ENCODE measurements around the gene HLA-DOB. TPM values are rescaled to one million over a fixed set of nuclear protein-coding genes. Genes with fewer than 3 reads are reported as not detected.
A peak's percentile ranks its signal among the peaks of the same experiment; 100 is the strongest.

Gene HLA-DOB
- total and polyA plus RNA-seq, 10 of the 15 experiments (the other 5 are each of a cell fraction or from before 2014, with no cell fraction given), result 27.4 to 79.1 (median 37.0) TPM

DNA sequence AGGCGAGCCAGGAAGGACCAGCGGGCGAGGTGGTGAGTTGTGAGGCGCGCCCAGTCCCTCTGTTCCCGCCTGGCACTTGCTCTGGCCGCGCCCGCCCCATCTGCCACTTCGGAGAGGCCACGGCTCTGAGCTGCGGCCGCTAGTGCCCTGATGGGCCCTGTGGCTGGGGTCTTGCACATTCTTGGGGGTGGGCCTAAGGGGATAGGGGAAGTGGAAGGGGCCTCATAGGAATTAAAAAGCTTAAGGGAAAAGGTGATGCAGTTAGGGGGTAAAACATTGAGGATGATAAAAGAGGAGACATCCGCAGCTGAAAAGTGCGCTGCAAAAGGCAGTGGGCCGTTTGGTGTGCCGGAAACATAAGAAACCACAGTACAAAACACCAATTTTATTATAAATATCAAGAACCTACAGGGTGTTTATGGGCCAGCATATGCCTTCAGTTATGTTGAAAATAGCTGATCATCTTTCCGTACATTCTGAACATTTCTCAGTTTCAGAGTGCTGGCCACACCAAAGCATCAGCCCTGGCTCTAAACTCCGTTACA lies 28.1 kb upstream of the HLA-DOB start (continued):
- peak; percentile 2 for TF ChIP-seq PBX3 (IDR thresholded peaks at IDR 0.05; ENCODE audit: insufficient replicate concordance, low read depth, low read length)
- TF ChIP-seq NR2C1 (IDR thresholded peaks at IDR 0.05), result no peak
- TF ChIP-seq SMAD5 (IDR thresholded peaks at IDR 0.05; ENCODE audit: low read depth), result peak; percentile 86; the same call in 1 of the 2 replicates
- TF ChIP-seq POLR2AphosphoS5 (IDR thresholded peaks at IDR 0.05; ENCODE audit: low read length), result peak; percentile 64; the same call in 1 of the 2 replicates
- TF ChIP-seq ATF7 (IDR thresholded peaks at IDR 0.05; ENCODE audit: low read depth), result no peak
- peak; percentile 86 for TF ChIP-seq TCF12 (IDR thresholded peaks at IDR 0.05; ENCODE audit: low read depth, low read length)
- no peak for TF ChIP-seq GABPA (IDR thresholded peaks at IDR 0.05; ENCODE audit: low read depth)
- TF ChIP-seq HSF1 (IDR thresholded peaks at IDR 0.05; ENCODE audit: low read depth, low read length), result 0 out of 2 replicates have a peak, but pooled peaks have one; percentile 22
- no peak; the same call in 1 of the 2 replicates for TF ChIP-seq SPI1 (IDR thresholded peaks at IDR 0.05; ENCODE audit: borderline replicate concordance, insufficient read depth, low read depth, low read length)
- TF ChIP-seq TARDBP (IDR thresholded peaks at IDR 0.05; ENCODE audit: borderline replicate concordance), result no peak
- peak; percentile 81 for TF ChIP-seq POLR2A (IDR thresholded peaks at IDR 0.05; ENCODE audit: low read depth, low read length)
- TF ChIP-seq SIX5 (IDR thresholded peaks at IDR 0.05; ENCODE audit: low read depth, low read length, severe bottlenecking), result no peak
- no peak for TF ChIP-seq ZNF207 (IDR thresholded peaks at IDR 0.05; ENCODE audit: borderline replicate concordance)
- no peak for TF ChIP-seq ZBTB11 (CRISPR knock-in tag; IDR thresholded peaks at IDR 0.05)
- TF ChIP-seq BCL3 (IDR thresholded peaks at IDR 0.05; ENCODE audit: borderline replicate concordance, insufficient read depth, low read depth, low read length, poor library complexity, severe bottlenecking), result no peak
- TF ChIP-seq EGR1 (IDR thresholded peaks at IDR 0.05; ENCODE audit: borderline replicate concordance in 1 of 2, low read depth in 2 of 2, low read length in 2 of 2), result no peak
- TF ChIP-seq STAT3 (IDR thresholded peaks at IDR 0.05; ENCODE audit: low read depth, low read length), result no peak
- TF ChIP-seq ZNF622 (IDR thresholded peaks at IDR 0.05), result no peak
- TF ChIP-seq SMAD1 (IDR thresholded peaks at IDR 0.05; ENCODE audit: low read depth, partially characterized antibody), result no peak
- TF ChIP-seq TCF7 (IDR thresholded peaks at IDR 0.05; ENCODE audit: borderline replicate concordance), result no peak
- no peak; the same call in 1 of the 2 replicates for TF ChIP-seq TBL1XR1 (IDR thresholded peaks at IDR 0.05; ENCODE audit: low read depth, low read length)
- no peak for TF ChIP-seq SMC3 (IDR thresholded peaks at IDR 0.05; ENCODE audit: borderline replicate concordance, low read length)
- peak; percentile 45; the same call in 1 of the 2 replicates for TF ChIP-seq BMI1 (IDR thresholded peaks at IDR 0.05; ENCODE audit: borderline replicate concordance)

Data from GM12878 (cell line).